ENCODE results near the gene EZH2.

DNA sequence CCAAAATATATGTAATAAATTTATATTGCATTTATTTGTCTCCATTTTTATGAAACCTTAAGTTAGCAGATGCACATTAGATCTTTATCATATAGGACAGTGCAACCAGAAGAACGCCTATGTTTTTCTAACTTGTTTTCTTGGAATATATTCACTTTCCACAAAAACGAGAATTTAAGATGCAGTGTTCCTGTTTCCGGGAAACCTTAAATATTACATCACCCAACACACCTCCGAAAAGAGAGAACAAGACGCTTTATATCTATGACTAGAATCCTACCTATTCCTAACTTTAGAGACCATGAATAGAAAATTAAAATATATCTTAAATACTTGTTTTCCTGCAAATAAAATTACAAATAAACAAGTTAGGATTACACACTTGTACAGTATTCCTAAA is 1.9 kb downstream of the EZH2 start:
- TF ChIP-seq, protein P1, sequence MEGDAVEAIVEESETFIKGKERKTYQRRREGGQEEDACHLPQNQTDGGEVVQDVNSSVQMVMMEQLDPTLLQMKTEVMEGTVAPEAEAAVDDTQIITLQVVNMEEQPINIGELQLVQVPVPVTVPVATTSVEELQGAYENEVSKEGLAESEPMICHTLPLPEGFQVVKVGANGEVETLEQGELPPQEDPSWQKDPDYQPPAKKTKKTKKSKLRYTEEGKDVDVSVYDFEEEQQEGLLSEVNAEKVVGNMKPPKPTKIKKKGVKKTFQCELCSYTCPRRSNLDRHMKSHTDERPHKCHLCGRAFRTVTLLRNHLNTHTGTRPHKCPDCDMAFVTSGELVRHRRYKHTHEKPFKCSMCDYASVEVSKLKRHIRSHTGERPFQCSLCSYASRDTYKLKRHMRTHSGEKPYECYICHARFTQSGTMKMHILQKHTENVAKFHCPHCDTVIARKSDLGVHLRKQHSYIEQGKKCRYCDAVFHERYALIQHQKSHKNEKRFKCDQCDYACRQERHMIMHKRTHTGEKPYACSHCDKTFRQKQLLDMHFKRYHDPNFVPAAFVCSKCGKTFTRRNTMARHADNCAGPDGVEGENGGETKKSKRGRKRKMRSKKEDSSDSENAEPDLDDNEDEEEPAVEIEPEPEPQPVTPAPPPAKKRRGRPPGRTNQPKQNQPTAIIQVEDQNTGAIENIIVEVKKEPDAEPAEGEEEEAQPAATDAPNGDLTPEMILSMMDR (IDR thresholded peaks at IDR 0.05): no peak
- TF ChIP-seq POLR2AphosphoS5 (IDR thresholded peaks at IDR 0.05): no peak

Data from transverse colon (tissue), 4 donors.